ENCODE results near the gene ANLN.
"Not testable (repeated sequence)": the region's sequence is repeated elsewhere in the genome, so short reads cannot be mapped to it uniquely, and the experiment has no call there.

- TF ChIP-seq CTCF (IDR thresholded peaks at IDR 0.05; ENCODE audit: borderline replicate concordance, extremely low read depth, low read length, poor library complexity, severe bottlenecking); EZH2 (IDR thresholded peaks at IDR 0.05; ENCODE audit: borderline replicate concordance, low read depth, low read length, severe bottlenecking): not testable (repeated sequence)
Measured at GRCh38 chr7:36378555-36378954, 11.1 kb upstream of the ANLN start.

All from DND-41 (cell line).